ENCODE data around the gene TRIM7. TPM values are rescaled to one million over a fixed set of nuclear protein-coding genes. Genes with fewer than 3 reads are reported as not detected.
A peak's percentile ranks its signal among the peaks of the same experiment; 100 is the strongest.

Gene TRIM7
- total RNA-seq, 2 experiments from 2014 or later = 3.4 to 3.8 TPM

- ATAC-seq (ENCODE audit: poor library complexity) (no peak), DNase-seq (peak in 3 of 14 experiments; percentile 22 to 77 (median 65))
- Mint-ChIP-seq H3K4me3 (peak overlapping the region; percentile 96), H3K4me1 (ENCODE audit: low read depth) (peaks cover 48% of the 10 kb centered on the region), H3K36me3 (ENCODE audit: low read depth) (peaks cover 38% of the 10 kb centered on the region), H3K27ac (peak overlapping the region; percentile 99), H3K9me3 (no peaks in the 10 kb centered on the region), H3K27me3 (peaks cover 21% of the 10 kb centered on the region)
- POLR2A ChIA-PET = interaction anchor here (0.6 to 5.8 kb wide), 17 partner anchors 9 to 419 kb away, joined by 3 to 187 read pairs (median 6); partner anchors contain the start of genes RACK1, TRIM52 and TRIM7
- Histone ChIP-seq H3K4me3 (ENCODE audit: low read length) (peak overlapping the region; percentile 80), H3K27ac (ENCODE audit: low read depth in 1 of 2, low read length in 2 of 2) (peak overlapping the region; percentile 97 to 99), H3K9me3 (ENCODE audit: control insufficient read depth in 1 of 2, insufficient read depth in 1 of 2, low read length in 2 of 2) (no peaks in the 10 kb centered on the region), H3K27me3 (ENCODE audit: control insufficient read depth in 1 of 2, insufficient read depth in 2 of 2, low read length in 2 of 2) (no peaks in the 10 kb centered on the region), H3K4me1 (ENCODE audit: insufficient read depth, low read length) (peaks cover 58% of the 10 kb centered on the region), H3K36me3 (ENCODE audit: insufficient read depth, low read length) (peaks cover 4% of the 10 kb centered on the region)
- intact Hi-C loops (cut with DNase I, micrococcal nuclease) = loop anchor here (1.0 to 2.0 kb wide), 3 partner anchors 17 to 37 kb away; partner anchors contain the start of gene TRIM52 (in 2 of the 2)
- TF ChIP-seq CTCF (IDR thresholded peaks at IDR 0.05) = no peak
- CTCF ChIA-PET = interaction anchor here (0.6 to 2.5 kb wide), 5 partner anchors 16 to 39 kb away, joined by 3 to 14 read pairs (median 3); partner anchors contain the start of gene TRIM52
Observed at GRCh38 chr5:181223729-181224389, 18.9 kb upstream of the TRIM7 start.

- peak; percentile 94 to 98 (median 97) for DNase-seq
- H3K27ac ChIP-seq (ENCODE audit: low read depth in 1 of 2, low read length in 2 of 2) = peak within 1 kb of the TSS; percentile 97 to 99
- Mint-ChIP-seq H3K4me3 (peak within 1 kb of the TSS; percentile 96), H3K27ac (peak within 1 kb of the TSS; percentile 99), H3K36me3 (ENCODE audit: low read depth) (peaks cover 41% of the 10 kb centered on the region), H3K27me3 (peaks cover 23% of the 10 kb centered on the region), H3K4me1 (ENCODE audit: low read depth) (peaks cover 51% of the 10 kb centered on the region), H3K9me3 (no peaks in the 10 kb centered on the region)
- ATAC-seq (ENCODE audit: poor library complexity) = peak; percentile 61
- H3K4me1 ChIP-seq (ENCODE audit: insufficient read depth, low read length) = peaks cover 64% of the 10 kb centered on the region
- H3K36me3 ChIP-seq (ENCODE audit: insufficient read depth, low read length) = peaks cover under 1% of the 10 kb centered on the region
- no peaks in the 10 kb centered on the region for H3K9me3 ChIP-seq (ENCODE audit: control insufficient read depth in 1 of 2, insufficient read depth in 1 of 2, low read length in 2 of 2)
- TF ChIP-seq CTCF (IDR thresholded peaks at IDR 0.05) = no peak
- CTCF ChIA-PET = interaction anchor here (0.6 to 2.5 kb wide), 6 partner anchors 16 to 39 kb away, joined by 3 to 14 read pairs (median 4); partner anchors contain the start of gene TRIM52
- H3K27me3 ChIP-seq (ENCODE audit: control insufficient read depth in 1 of 2, insufficient read depth in 2 of 2, low read length in 2 of 2) = no peaks in the 10 kb centered on the region
- H3K4me3 ChIP-seq (ENCODE audit: low read length) = peak within 1 kb of the TSS; percentile 80
- intact Hi-C loops (cut with DNase I, micrococcal nuclease) = loop anchor here (1.0 to 2.0 kb wide), 2 partner anchors 16 to 38 kb away; partner anchors contain the start of gene TRIM52 (in 2 of the 2)
- POLR2A ChIA-PET = interaction anchor here (0.6 to 5.8 kb wide), 19 partner anchors 10 to 418 kb away, joined by 3 to 187 read pairs (median 5); partner anchors contain the start of genes RACK1, TRIM52 and TRIM7
Observed at GRCh38 chr5:181223058-181223728, 18.2 kb upstream of the TRIM7 start, which contains the start of gene TRIM41. TRIM41 (plus strand) TSS chr5:181223281; CDS start chr5:181224000, 719 bp downstream.

- H3K36me3 Mint-ChIP-seq (ENCODE audit: low read depth) = peaks cover 47% of the 10 kb centered on the region
- Histone ChIP-seq H3K9me3 (ENCODE audit: control insufficient read depth in 1 of 2, insufficient read depth in 1 of 2, low read length in 2 of 2) (no peaks in the 10 kb centered on the region), H3K36me3 (ENCODE audit: insufficient read depth, low read length) (no peaks in the 10 kb centered on the region), H3K4me1 (ENCODE audit: insufficient read depth, low read length) (peaks cover 69% of the 10 kb centered on the region), H3K27ac (ENCODE audit: low read depth in 1 of 2, low read length in 2 of 2) (peak overlapping the region; percentile 97 to 99), H3K4me3 (ENCODE audit: low read length) (peak overlapping the region; percentile 80), H3K27me3 (ENCODE audit: control insufficient read depth in 1 of 2, insufficient read depth in 2 of 2, low read length in 2 of 2) (no peaks in the 10 kb centered on the region)
- CTCF ChIA-PET = interaction anchor here (0.9 to 2.5 kb wide), 4 partner anchors 31 to 38 kb away, joined by 3 to 14 read pairs (median 4); partner anchors contain the start of gene TRIM52
- TF ChIP-seq CTCF (IDR thresholded peaks at IDR 0.05) = no peak
- H3K27ac Mint-ChIP-seq = peak overlapping the region; percentile 99
- peak overlapping the region; percentile 96 for H3K4me3 Mint-ChIP-seq
- POLR2A ChIA-PET = interaction anchor here (0.7 to 5.8 kb wide), 12 partner anchors 16 to 392 kb away, joined by 4 to 187 read pairs (median 20); partner anchors contain the start of genes RACK1, TRIM52 and TRIM7
- intact Hi-C loops (cut with DNase I, micrococcal nuclease) = loop anchor here (1.0 to 2.0 kb wide), 5 partner anchors 15 to 39 kb away; partner anchors contain the start of genes TRIM52 (in 2 of the 2) and RACK1 (in 1 of the 2)
- H3K4me1 Mint-ChIP-seq (ENCODE audit: low read depth) = peaks cover 57% of the 10 kb centered on the region
- peaks cover 28% of the 10 kb centered on the region for H3K27me3 Mint-ChIP-seq
- H3K9me3 Mint-ChIP-seq = no peaks in the 10 kb centered on the region
- ATAC-seq (ENCODE audit: poor library complexity) (peak; percentile 3), DNase-seq (no peak)
Observed at GRCh38 chr5:181222630-181223057, 17.6 kb upstream of the TRIM7 start.

All from CD4-positive, alpha-beta T cell (primary cell).